Inflammatory macrophage treated with lipopolysaccharide for 1 hour (primary cell): ENCODE data around the gene CD248.
"Not testable (repeated sequence)": the region's sequence is repeated elsewhere in the genome, so short reads cannot be mapped to it uniquely, and the experiment has no call there.

Experiments used
- DNase-seq, 2 donors: peaks; one replicate each; pipeline ENCODE4 v3.0.0-alpha.2; 2020 to 2022

The CD248 gene

GRCh38 chr11:66328031-66328301 is 11.1 kb upstream of the CD248 start:
- DNase-seq, result no peak

DNA sequence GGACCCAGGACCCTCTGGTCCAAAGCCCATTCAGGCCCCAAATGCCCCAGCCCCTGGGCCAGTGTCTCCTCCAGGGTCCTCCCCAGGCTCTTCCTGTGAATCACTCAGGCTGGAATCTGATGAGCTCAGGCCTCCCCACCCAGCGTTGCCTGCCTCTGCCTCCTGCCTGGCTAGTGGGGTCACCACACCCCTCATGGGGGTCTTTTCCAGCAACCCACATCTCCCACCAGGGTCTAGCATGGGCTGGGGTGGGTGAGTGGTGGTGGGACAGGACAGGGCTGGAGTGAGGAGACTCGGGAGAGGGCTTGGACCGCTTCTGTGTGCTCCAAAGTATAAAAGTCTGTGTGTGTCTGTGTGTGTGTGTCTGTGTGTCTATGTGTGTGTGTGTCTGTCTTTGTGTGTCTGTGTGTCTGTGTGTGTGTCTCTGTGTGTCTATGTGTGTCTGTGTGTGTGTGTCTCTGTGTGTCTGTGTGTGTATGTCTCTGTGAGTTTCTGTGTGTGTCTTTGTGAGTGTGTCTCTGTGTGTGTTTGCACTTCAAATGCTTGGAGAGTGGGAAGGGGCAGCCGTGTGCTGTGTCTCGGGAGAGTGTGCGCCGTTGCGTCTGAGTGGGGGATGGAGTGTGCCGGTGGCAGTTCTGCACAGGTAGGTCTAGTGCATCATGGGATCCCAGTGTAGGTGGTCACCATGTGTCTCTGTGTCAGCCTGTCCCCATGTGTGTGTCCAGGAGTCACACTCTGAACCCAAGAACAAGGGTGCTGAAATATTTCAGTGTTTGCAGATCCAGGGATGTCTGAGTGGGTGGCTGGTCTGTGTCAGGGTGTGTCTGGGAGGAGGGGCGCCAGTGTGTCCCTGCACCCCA is 10.6 kb upstream of the CD248 start:
- DNase-seq, result no peak

DNA sequence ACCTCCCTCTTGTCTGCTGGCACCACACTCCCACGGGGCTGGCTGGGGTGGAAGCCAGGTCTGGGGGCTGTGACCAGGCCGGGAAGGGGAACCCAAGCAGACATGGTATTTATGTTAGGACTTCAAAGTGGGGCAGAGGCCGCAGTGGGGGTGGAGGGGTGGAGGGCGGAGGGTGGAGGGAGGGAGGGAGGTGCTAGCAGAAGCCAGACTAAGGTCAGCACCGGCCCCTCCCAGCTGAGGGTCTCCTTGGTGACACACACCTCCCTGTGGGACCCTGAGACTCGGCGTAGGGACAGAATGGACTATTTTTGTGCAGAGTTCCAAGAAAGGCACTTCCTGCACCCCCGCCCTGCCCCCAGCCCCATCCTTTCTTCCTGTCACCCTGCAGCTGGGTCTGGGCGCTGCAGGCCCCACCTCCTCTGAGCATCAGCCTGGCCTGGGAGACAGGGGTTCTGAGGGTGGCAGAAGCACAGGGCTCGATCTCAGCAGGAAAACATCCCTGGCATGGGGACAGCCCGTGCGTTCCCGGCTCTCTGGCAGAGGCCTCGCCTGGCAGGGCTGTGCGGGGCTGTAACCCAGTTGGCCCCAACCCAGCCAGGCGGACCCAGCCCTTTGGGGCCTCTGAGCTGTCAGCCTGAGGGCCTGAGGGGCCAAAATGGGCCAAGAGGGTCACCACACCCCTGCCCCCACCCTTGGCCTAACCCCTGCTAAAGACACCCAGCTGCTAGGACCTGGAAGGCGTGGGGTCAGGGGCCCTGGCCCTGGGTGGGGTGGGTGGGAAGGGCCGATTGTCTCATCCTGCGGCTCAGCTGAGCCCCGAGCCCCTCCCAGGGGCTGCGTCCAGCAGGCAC is 9.6 kb upstream of the CD248 start:
- DNase-seq, result no peak

- no peak for DNase-seq
Observed at GRCh38 chr11:66325263-66325671, 8.4 kb upstream of the CD248 start.

- no peak for DNase-seq
Observed at GRCh38 chr11:66324664-66325063, 7.8 kb upstream of the CD248 start.

DNA sequence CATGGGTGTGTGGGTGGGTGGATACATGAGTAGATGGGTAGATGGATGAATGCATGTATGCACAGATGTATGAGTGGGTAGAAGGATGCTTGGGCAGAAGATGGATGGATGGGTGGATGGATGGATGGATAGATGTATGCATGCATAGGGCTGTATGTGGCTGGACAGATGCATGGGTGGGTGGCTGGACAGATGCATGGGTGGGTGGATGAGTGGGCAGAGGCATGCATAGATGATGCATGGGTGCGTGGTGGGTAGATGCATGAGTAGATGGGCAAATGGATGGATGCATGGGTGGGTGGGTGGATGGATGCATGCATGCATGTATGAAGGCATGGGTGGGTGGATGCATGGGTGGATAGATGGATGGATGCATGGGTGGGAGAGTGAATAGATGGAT is 6.8 kb upstream of the CD248 start:
- DNase-seq, result no peak

GRCh38 chr11:66322732-66323427 is 6.0 kb upstream of the CD248 start:
- no peak for DNase-seq

DNA sequence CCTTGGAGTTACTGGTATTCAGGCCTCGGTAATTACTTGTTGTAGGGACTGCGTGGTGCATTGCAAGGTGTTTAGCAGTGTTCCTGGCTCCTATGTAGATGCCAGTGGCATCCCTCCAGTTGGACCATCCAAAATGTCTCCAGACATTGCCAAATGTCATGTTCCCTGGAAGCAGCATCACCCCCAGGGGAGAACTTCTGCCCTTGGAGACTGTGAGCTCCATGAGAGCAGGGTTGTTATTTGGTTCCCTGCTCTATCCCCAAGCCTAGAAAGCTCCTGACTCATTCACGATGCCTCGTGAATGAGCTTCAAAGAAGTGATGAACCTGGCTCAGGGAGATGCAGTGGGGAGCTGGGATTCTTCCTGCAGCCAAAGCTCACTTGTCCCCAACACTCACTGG is 4.8 kb upstream of the CD248 start:
- DNase-seq, result no peak

DNA sequence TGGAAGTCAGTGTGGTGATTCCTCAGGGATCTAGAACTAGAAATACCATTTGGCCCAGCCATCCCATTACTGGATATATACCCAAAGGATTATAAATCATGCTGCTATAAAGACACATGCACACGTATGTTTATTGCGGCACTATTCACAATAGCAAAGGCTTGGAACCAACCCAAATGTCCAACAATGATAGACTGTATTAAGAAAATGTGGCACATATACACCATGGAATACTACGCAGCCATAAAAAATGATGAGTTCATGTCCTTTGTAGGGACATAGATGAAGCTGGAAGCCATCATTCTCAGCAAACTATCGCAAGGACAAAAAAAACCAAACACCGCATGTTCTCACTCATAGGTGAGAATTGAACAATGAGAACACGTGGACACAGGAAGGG is 3.9 kb upstream of the CD248 start:
- DNase-seq, result not testable (repeated sequence)

DNA sequence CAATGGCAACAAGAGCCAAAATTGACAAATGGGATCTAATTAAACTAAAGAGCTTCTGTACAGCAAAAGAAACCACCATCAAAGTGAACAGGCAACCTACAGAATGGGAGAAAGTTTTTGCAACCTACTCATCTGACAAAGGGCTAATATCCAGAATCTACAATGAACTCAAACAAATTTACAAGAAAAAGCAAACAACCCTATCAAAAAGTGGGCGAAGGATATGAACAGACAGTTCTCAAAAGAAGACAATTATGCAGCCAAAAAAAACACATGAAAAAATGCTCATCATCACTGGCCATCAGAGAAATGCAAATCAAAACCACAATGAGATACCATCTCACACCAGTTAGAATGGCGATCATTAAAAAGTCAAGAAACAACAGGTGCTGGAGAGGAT is 3.4 kb upstream of the CD248 start:
- DNase-seq, result not testable (repeated sequence)

DNA sequence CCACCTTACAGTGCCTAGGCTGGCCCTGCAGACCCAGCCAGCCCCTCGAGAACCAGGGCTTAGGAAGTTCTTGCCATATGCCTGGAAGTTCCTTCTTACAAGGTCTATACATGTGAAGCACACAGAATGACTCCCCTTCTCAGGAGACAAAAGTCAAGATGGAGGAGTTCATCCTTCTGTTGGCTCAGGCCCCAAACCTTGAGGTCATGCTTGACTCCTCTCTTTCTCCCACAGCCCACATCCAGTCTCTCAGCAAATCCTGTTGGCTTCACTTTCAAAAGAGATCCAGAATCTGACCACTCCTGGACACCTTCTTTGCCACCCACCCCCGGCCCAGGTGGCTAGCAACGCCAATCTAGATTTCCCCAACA is 1.7 kb upstream of the CD248 start:
- DNase-seq, result no peak

- DNase-seq, result peak; percentile 84
Observed at GRCh38 chr11:66317723-66318599, 1.1 kb upstream of the CD248 start.

DNA sequence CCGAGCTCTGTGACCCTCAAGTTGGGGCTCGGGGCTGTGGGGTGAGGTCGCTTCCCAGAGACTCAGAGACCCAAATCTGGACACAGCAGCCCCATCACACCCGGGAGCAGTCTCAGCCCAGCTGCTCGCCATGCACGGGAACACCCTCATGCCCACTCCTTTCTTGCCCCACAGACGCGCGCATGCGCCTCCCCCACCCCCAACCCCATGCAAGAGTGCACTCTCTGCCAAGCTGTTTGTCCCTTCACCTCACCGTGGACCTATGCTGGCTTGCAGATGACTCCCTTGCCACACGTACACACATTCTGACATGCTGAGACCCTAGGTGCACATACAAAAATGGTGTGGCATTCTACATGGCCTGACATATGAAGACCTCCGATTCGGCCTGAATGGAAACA is 478 bp upstream of the CD248 start:
- DNase-seq, result peak; percentile 28 to 31

DNA sequence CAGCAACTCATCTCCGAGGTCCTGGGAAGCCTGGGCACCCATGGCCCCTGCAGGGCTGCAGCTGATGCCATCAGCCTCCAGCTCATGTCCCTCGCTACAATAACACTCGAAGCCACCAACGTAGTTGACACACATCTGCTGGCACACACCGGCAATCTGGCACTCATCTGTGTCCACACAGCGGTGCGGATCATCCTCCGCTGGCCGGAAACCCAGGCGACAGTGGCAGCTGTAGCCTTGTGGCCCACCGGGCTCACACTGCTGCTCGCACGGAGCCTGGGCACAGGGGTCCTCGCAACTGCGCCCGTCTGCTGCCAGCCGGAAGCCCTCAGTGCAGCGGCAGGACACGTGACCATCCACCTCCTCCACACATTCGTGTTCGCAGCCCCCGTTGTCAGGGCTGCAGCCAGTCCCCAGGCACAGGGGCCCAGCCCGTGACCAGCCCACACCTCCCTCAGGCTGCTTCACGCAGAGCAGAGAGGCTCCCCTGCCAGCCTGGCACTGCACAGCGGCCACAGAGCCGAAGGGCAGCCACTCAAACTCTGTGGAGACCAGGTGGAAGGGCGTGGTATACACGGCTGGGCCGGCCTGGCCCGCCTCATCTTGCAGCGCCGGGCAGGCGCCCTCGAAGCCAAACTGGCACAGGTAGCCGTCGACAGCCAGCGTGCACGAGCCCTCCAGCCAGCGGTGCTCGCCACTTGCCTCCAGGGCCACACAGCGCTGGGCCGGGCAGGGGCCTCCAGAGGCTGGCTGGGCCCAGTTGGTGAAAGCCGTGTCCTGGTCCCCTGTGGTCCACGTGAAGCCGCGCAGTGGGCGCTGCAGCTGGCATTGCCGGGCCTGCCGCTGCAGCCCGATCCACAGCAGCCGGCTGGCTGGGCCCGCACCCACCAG is 678 bp downstream of the CD248 start:
- no peak for DNase-seq

DNA sequence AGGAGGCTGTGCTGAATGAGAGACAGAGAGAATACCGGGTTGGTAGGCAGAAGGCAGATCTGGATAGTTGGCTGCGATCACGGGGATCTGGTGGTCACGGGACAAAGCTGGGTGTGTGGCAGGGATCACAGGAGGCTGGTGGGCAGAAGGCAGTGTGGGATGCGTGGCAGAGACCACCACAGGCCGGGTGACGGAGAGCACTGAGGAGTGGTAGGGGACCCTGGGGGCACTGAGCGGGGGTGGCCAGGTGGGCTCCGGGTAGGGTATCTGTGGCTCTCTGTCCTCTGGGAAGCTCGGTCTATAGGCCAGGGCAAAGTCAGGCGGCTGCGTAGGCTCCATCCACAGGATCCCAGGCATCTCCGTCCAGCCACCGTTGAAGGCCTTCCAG is 1.4 kb downstream of the CD248 start:
- DNase-seq, result no peak

GRCh38 chr11:66314561-66315497 is 2.0 kb downstream of the CD248 start:
- no peak for DNase-seq

GRCh38 chr11:66314186-66314501 is 2.7 kb downstream of the CD248 start:
- no peak for DNase-seq

- DNase-seq, result no peak
Observed at GRCh38 chr11:66313321-66314185, 3.3 kb downstream of the CD248 start.

- DNase-seq, result peak; percentile 95 to 99
Observed at GRCh38 chr11:66312549-66313320, 4.1 kb downstream of the CD248 start.
